GM06990 (cell line): ENCODE results near the gene UNK.
"Not testable (repeated sequence)": the region's sequence is repeated elsewhere in the genome, so short reads cannot be mapped to it uniquely, and the experiment has no call there.

ENCODE experiments used
- DNase-seq: peaks from one replicate; pipeline ENCODE4 v3.0.0-alpha.2; 2011; ENCODE audit not compliant: insufficient read length; ENCODE audit errors: extremely low read depth
- H3K27me3 ChIP-seq: replicated peaks from 2 replicates; pipeline ENCODE4 v1.6.0; 2011; ENCODE audit warnings: low read length; ENCODE audit not compliant: control insufficient read depth, insufficient read depth
- H3K36me3 ChIP-seq: 2 replicates; pipeline ENCODE4 v1.5.1; 2011; ENCODE audit warnings: low read length; ENCODE audit not compliant: control insufficient read depth, insufficient read depth
- H3K4me3 ChIP-seq: replicated peaks from 2 replicates; pipeline ENCODE4 v1.5.1; 2011; ENCODE audit warnings: low read depth, mild to moderate bottlenecking, control low read depth, low read length
- TF ChIP-seq, protein P1 (sequence below): IDR thresholded peaks from 2 replicates; pipeline ENCODE4 v1.5.1; 2011; ENCODE audit warnings: low read length, control low read depth, mild to moderate bottlenecking, inconsistent platforms; ENCODE audit not compliant: insufficient read depth, poor library complexity, severe bottlenecking

The UNK gene

DNA sequence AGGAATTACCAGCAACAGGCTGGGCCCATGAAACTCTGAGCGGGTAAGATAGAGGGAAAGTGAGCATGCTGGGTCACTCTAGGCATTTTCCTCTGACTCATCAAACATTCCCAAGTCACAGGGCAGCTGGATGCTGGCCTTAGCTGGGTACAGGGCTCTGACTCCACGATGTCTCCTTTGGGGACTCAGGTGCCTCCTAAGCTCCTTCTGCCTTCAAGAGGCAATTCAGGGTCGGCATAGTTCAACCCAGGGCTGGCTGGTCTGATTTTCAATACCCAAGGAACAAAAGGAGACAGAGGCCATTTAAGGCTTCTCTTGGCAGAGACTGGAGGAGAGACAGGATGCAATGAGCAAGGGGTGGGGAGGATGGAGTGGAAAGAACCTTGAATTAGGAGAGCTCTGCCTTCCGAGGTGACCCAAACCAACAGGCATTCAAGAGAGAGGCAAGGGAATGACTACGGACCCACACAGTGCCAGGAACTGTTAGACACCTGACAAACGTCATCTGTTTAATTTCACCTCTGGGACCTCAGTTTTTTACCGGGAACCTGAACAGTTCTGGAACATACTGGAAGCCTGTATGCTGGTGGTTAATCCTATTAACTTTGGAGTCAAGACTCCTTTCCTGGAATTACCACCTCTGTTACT, 69.6 kb downstream of the UNK start:
- TF ChIP-seq, protein P1, sequence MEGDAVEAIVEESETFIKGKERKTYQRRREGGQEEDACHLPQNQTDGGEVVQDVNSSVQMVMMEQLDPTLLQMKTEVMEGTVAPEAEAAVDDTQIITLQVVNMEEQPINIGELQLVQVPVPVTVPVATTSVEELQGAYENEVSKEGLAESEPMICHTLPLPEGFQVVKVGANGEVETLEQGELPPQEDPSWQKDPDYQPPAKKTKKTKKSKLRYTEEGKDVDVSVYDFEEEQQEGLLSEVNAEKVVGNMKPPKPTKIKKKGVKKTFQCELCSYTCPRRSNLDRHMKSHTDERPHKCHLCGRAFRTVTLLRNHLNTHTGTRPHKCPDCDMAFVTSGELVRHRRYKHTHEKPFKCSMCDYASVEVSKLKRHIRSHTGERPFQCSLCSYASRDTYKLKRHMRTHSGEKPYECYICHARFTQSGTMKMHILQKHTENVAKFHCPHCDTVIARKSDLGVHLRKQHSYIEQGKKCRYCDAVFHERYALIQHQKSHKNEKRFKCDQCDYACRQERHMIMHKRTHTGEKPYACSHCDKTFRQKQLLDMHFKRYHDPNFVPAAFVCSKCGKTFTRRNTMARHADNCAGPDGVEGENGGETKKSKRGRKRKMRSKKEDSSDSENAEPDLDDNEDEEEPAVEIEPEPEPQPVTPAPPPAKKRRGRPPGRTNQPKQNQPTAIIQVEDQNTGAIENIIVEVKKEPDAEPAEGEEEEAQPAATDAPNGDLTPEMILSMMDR = no peak
- H3K4me3 ChIP-seq = peak overlapping the region; percentile 74
- DNase-seq = no peak
- H3K36me3 ChIP-seq = peaks cover 12% of the 10 kb centered on the region
- no peaks in the 10 kb centered on the region for H3K27me3 ChIP-seq

- Histone ChIP-seq H3K36me3 (peaks cover 6% of the 10 kb centered on the region), H3K4me3 (peak overlapping the region; percentile 74)
- TF ChIP-seq, protein P1 = peak; percentile 21
Measured at GRCh38 chr17:75854881-75855309, 70.3 kb downstream of the UNK start.

GRCh38 chr17:75855310-75856061, 70.9 kb downstream of the UNK start, which contains the start of gene WBP2:
Gene WBP2, minus strand, starts transcription at chr17:75855335. Its CDS starts 38 bp downstream, at chr17:75855297.
- H3K36me3 ChIP-seq = peaks cover 5% of the 10 kb centered on the region
- TF ChIP-seq, protein P1 = no peak
- peak; percentile 96 for DNase-seq
- peak within 1 kb of the TSS; percentile 86 for H3K4me3 ChIP-seq
- H3K27me3 ChIP-seq = no peaks in the 10 kb centered on the region

More at GRCh38 chr17:75854881-75855309, 70.3 kb downstream of the UNK start:
- DNase-seq = no peak
- no peaks in the 10 kb centered on the region for H3K27me3 ChIP-seq

DNA sequence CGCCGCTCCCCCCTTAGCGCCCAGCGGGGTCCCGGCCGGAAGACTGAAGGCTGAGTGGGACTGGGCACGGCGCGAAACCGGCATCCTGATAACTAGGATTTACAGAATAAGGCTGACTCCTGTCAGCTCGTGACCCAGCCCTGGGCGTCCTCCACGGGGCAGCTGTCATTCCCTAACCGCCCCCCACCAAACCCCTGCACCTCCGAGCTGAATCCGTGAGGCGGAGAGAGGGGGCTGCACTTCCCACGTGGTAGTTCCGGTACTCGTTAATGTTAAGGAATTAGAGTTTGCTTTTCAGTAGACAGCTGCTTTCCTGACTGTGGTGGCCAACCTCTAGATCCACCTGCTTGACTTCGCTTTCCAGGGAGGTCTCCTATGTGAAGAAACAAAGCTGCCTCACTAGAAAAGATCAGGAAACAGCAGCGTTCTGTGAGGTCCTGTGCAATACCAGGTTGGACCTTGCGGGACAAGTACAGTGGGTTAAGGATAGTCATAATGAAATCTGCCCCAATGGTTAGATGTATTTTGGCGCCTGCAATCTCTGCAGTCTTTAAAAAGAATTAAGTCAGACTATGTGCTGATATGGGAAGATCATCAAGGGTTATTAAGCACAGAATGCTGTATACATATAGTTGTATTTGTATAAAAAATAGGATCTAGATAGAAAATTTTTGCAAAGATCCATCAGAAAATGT, 71.6 kb downstream of the UNK start:
- H3K4me3 ChIP-seq = peak overlapping the region; percentile 86
- DNase-seq = no peak
- TF ChIP-seq, protein P1 = peak; percentile 39
- H3K36me3 ChIP-seq = peaks cover 4% of the 10 kb centered on the region
- no peaks in the 10 kb centered on the region for H3K27me3 ChIP-seq

DNA sequence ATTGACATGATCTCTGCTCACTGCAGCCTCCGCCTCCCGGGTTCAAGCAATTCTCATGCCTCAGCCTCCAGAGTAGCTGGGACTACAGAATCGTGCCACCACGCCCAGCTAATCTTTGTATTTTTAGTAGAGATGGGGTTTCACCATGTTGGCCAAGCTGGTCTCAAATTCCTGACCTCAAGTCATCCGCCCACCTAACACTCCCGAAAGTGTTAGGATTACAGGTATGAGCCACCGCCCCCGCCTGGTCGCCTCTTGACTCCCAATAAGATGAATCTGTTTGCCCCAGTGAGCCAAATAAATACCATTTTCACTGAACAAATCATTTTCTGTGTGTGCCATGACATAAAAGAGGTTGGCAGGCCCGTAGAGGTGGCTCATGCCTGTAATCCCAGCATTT, 74.8 kb downstream of the UNK start:
- H3K27me3 ChIP-seq, DNase-seq, H3K36me3 ChIP-seq, H3K4me3 ChIP-seq: not testable (repeated sequence)

- H3K36me3 ChIP-seq = no peaks in the 10 kb centered on the region
- H3K27me3 ChIP-seq = no peaks in the 10 kb centered on the region
- TF ChIP-seq, protein P1 = no peak
- H3K4me3 ChIP-seq = no peak overlapping the region
- no peak for DNase-seq
Measured at GRCh38 chr17:75861927-75862317, 77.3 kb downstream of the UNK start.
